Effector CD4-positive, alpha-beta T cell (primary cell): ENCODE measurements around the gene TMCO4.

ENCODE experiments used
- DNase-seq: peaks from one replicate; pipeline ENCODE4 v3.0.0-alpha.2; 2020

The TMCO4 gene

GRCh38 chr1:19710825-19711611 is 88.7 kb downstream of the TMCO4 start:
- no peak for DNase-seq

GRCh38 chr1:19709260-19709793 is 90.4 kb downstream of the TMCO4 start:
- DNase-seq = no peak

- no peak for DNase-seq
Observed at GRCh38 chr1:19708567-19709110, 91.1 kb downstream of the TMCO4 start.

GRCh38 chr1:19706136-19706535 is 93.6 kb downstream of the TMCO4 start:
- no peak for DNase-seq

GRCh38 chr1:19705464-19705863 is 94.3 kb downstream of the TMCO4 start:
- DNase-seq = no peak

- DNase-seq = peak; percentile 54
Observed at GRCh38 chr1:19704247-19705113, 95.2 kb downstream of the TMCO4 start.

GRCh38 chr1:19703280-19703679 is 96.4 kb downstream of the TMCO4 start:
- no peak for DNase-seq

- DNase-seq = no peak
Observed at GRCh38 chr1:19700079-19700777, 99.5 kb downstream of the TMCO4 start.

- DNase-seq = no peak
Observed at GRCh38 chr1:19698181-19698580, 101.5 kb downstream of the TMCO4 start.

GRCh38 chr1:19696820-19697219 is 102.9 kb downstream of the TMCO4 start:
- DNase-seq = no peak

- DNase-seq = no peak
Observed at GRCh38 chr1:19695772-19696171, 103.9 kb downstream of the TMCO4 start.

- DNase-seq = no peak
Observed at GRCh38 chr1:19694298-19694697, 105.4 kb downstream of the TMCO4 start.

- DNase-seq = no peak
Observed at GRCh38 chr1:19690342-19690741, 109.4 kb downstream of the TMCO4 start.

- DNase-seq = no peak
Observed at GRCh38 chr1:19689856-19690255, 109.9 kb downstream of the TMCO4 start.

GRCh38 chr1:19689085-19689757 is 110.5 kb downstream of the TMCO4 start:
- DNase-seq = no peak

GRCh38 chr1:19688041-19688842 is 111.5 kb downstream of the TMCO4 start:
- peak; percentile 32 for DNase-seq

GRCh38 chr1:19687414-19687813 is 112.3 kb downstream of the TMCO4 start:
- DNase-seq = no peak

- no peak for DNase-seq
Observed at GRCh38 chr1:19685994-19686393, 113.7 kb downstream of the TMCO4 start.

- no peak for DNase-seq
Observed at GRCh38 chr1:19684677-19685076, 115.0 kb downstream of the TMCO4 start.

GRCh38 chr1:19683351-19683750 is 116.4 kb downstream of the TMCO4 start:
- no peak for DNase-seq

- DNase-seq = no peak
Observed at GRCh38 chr1:19682901-19683300, 116.8 kb downstream of the TMCO4 start.
